ENCODE data around the gene NDST1. TPM values are rescaled to one million over a fixed set of nuclear protein-coding genes. Genes with fewer than 3 reads are reported as not detected.

NDST1 gene
- total and polyA plus RNA-seq, 2 of the 8 experiments (the other 6 are each of a cell fraction or from before 2014, with no cell fraction given): 27.0 to 72.0 TPM

GRCh38 chr5:150498971-150499370 lies 9.0 kb upstream of the NDST1 start:
- peak overlapping the region; percentile 82 for H2BK20ac ChIP-seq (ENCODE audit: low read length)
- H3K4me3 ChIP-seq (ENCODE audit: extremely low read depth in 1 of 4, insufficient read depth in 2 of 4, low read depth in 3 of 4, low read length in 4 of 4): peak overlapping the region in 1 of 4 experiments; percentile 24; a peak in 2 of 8 replicates
- H3K9ac ChIP-seq (replicated peaks in 1 of 4; ENCODE audit: extremely low read depth in 1 of 4, low read depth in 3 of 4, low read length in 3 of 4): peak overlapping the region in 3 of 4 experiments; percentile 8 to 37 (median 20); a peak in 2 of 7 replicates
- H3K9me3 ChIP-seq (ENCODE audit: insufficient read depth in 2 of 2, low read depth in 1 of 2, low read length in 1 of 2): no peaks in the 10 kb centered on the region
- H2BK5ac ChIP-seq (ENCODE audit: low read depth, low read length): peak overlapping the region; percentile 71
- H3K27me3 ChIP-seq (replicated peaks in 1 of 4; ENCODE audit: control insufficient read depth in 3 of 4, extremely low read depth in 1 of 4, insufficient read depth in 3 of 4, low read length in 3 of 4): no peaks in the 10 kb centered on the region
- TF ChIP-seq TCF12 (IDR thresholded peaks at IDR 0.05; ENCODE audit: low read depth, low read length) (no peak), ATF3 (IDR thresholded peaks at IDR 0.05; ENCODE audit: insufficient read depth, low read depth, low read length) (no peak), TAF1 (IDR thresholded peaks at IDR 0.05; ENCODE audit: low read depth, low read length) (0 out of 2 replicates have a peak, but pooled peaks have one; percentile 2)
- peak overlapping the region; percentile 7 for H2BK120ac ChIP-seq (replicated peaks; ENCODE audit: low read depth, low read length)
- no peak overlapping the region for H3K23ac ChIP-seq (ENCODE audit: insufficient read length)
- peaks cover 4 to 16% of the 10 kb centered on the region in 2 experiments for H4K20me1 ChIP-seq (replicated peaks in 1 of 2; ENCODE audit: control insufficient read depth in 1 of 2, insufficient read depth in 2 of 2, low read length in 2 of 2)
- H2BK15ac ChIP-seq (ENCODE audit: low read length): no peak overlapping the region
- FAIRE-seq (no peak), DNase-seq (ENCODE audit: low read depth in 1 of 2, low spot score in 2 of 2) (no peak)
- no peaks in the 10 kb centered on the region for H3K36me3 ChIP-seq (ENCODE audit: control insufficient read depth in 2 of 4, insufficient read depth in 4 of 4, low read length in 3 of 4)
- ChIA-PET POLR2A (ENCODE audit: partially characterized antibody) (interaction anchor here (0.6 to 9.3 kb wide), 15 partner anchors 8 to 107 kb away, joined by 3 to 122 read pairs (median 7); partner anchors contain the start of genes NDST1 and RPS14), CTCF (ENCODE audit: partially characterized antibody) (interaction anchor here (0.8 to 32.0 kb wide), 10 partner anchors 6 to 62 kb away, joined by 3 to 571 read pairs (median 5); partner anchors contain the start of gene NDST1)
- no peak overlapping the region for H3K27ac ChIP-seq (ENCODE audit: low read depth, low read length)
- H3K14ac ChIP-seq (ENCODE audit: insufficient read length): no peak overlapping the region
- H4K8ac ChIP-seq (ENCODE audit: extremely low read depth, insufficient read depth, low read length): no peak overlapping the region
- peaks cover 21 to 28% (median 24%) of the 10 kb centered on the region in 4 experiments for H3K4me1 ChIP-seq (replicated peaks in 1 of 4; ENCODE audit: control insufficient read depth in 3 of 4, insufficient read depth in 4 of 4, low read length in 3 of 4)
- H4K5ac ChIP-seq (ENCODE audit: insufficient read length, low read depth, low read length): peak overlapping the region; percentile 18
- H3K79me1 ChIP-seq (ENCODE audit: low read depth, low read length): peaks cover 25% of the 10 kb centered on the region
- H2BK12ac ChIP-seq (ENCODE audit: low read depth, low read length): peak overlapping the region; percentile 95; the same call in 1 of the 2 replicates
- H3K56ac ChIP-seq (replicated peaks; ENCODE audit: insufficient read length, low read depth, low read length): no peak overlapping the region
- no peak overlapping the region for H4K91ac ChIP-seq (replicated peaks; ENCODE audit: insufficient read length, low read length)
- no peaks in the 10 kb centered on the region; the same call in 1 of the 2 replicates for H3K23me2 ChIP-seq (ENCODE audit: low read depth, low read length)
- peak overlapping the region; percentile 45; the same call in 1 of the 2 replicates for H2AK5ac ChIP-seq (ENCODE audit: low read depth, low read length)
- H3K79me2 ChIP-seq (ENCODE audit: control insufficient read depth in 1 of 2, insufficient read depth in 2 of 2, low read length in 2 of 2): peaks cover 13 to 87% of the 10 kb centered on the region in 2 experiments; a peak in 3 of 4 replicates
- peak overlapping the region; percentile 93 for H3K18ac ChIP-seq (ENCODE audit: extremely low read depth, low read length)
- no peak overlapping the region for H3K4ac ChIP-seq (replicated peaks; ENCODE audit: insufficient read length, low read depth, low read length)
- H3K4me2 ChIP-seq (ENCODE audit: insufficient read depth in 1 of 2, low read depth in 2 of 2, low read length in 2 of 2): peak overlapping the region; percentile 51 to 65
- no peak overlapping the region for H2AFZ ChIP-seq (ENCODE audit: low read length)
